Testis (tissue), 2 donors: ENCODE data around the gene TRIM72.

Experiments used
- POLR2A ChIP-seq: fragments of 450-650 bp; IDR thresholded peaks from one replicate; pipeline ENCODE4 v1.6.1; 2017; ENCODE audit warnings: antibody characterized with exemption, mild to moderate bottlenecking, moderate library complexity
- TF ChIP-seq, protein P1 (sequence below), 3 experiments: fragments of 450-650 bp in 2 of 3; fragments of 200-600 bp in 1 of 3; sonication (generic) in 1 of 3; IDR thresholded peaks; one replicate each; pipeline ENCODE4 v1.5.1; 2016 to 2019; ENCODE audit warnings: antibody characterized with exemption in 3 of 3, mild to moderate bottlenecking in 2 of 3, moderate library complexity in 1 of 3

DNA sequence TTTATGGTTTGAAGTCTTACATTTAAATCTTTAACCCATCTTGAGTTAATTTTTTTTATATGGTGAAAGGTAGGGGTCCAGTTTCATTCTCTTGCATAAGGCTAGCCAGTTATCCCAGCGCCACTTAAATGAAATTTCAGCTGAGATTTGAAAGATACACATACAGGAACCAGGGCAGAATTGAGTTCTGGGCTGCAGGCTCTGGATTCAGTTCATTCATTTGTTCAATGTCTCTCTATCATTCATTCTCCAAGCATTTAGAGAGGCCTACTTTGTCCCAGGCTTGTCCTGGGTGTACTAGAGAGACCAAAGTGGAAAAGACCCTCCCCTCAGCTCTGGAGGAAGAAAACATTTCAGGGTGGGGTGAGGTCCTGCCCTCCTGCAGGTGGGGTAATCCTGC is 577 bp upstream of the TRIM72 start:
- TF ChIP-seq, protein P1, sequence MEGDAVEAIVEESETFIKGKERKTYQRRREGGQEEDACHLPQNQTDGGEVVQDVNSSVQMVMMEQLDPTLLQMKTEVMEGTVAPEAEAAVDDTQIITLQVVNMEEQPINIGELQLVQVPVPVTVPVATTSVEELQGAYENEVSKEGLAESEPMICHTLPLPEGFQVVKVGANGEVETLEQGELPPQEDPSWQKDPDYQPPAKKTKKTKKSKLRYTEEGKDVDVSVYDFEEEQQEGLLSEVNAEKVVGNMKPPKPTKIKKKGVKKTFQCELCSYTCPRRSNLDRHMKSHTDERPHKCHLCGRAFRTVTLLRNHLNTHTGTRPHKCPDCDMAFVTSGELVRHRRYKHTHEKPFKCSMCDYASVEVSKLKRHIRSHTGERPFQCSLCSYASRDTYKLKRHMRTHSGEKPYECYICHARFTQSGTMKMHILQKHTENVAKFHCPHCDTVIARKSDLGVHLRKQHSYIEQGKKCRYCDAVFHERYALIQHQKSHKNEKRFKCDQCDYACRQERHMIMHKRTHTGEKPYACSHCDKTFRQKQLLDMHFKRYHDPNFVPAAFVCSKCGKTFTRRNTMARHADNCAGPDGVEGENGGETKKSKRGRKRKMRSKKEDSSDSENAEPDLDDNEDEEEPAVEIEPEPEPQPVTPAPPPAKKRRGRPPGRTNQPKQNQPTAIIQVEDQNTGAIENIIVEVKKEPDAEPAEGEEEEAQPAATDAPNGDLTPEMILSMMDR (IDR thresholded peaks at IDR 0.05) = no peak
- no peak for TF ChIP-seq POLR2A
